Ramos (cell line): ENCODE results near the gene PPP2R2C.

Source experiments
- in situ Hi-C: fragments of 300-500 bp; cut with MboI; formaldehyde crosslinking; loops from one replicate; pipeline ENCODE4 v1.14.3; 2022; ENCODE audit warnings: low sequenced_read_pairs; ENCODE audit not compliant: unreplicated experiment

Gene PPP2R2C

GRCh38 chr4:6430927-6431326 is 41.5 kb downstream of the PPP2R2C start:
- in situ Hi-C loops, result no loop called here

- in situ Hi-C loops, result no loop called here
Observed at GRCh38 chr4:6427439-6428090, 44.8 kb downstream of the PPP2R2C start.

DNA sequence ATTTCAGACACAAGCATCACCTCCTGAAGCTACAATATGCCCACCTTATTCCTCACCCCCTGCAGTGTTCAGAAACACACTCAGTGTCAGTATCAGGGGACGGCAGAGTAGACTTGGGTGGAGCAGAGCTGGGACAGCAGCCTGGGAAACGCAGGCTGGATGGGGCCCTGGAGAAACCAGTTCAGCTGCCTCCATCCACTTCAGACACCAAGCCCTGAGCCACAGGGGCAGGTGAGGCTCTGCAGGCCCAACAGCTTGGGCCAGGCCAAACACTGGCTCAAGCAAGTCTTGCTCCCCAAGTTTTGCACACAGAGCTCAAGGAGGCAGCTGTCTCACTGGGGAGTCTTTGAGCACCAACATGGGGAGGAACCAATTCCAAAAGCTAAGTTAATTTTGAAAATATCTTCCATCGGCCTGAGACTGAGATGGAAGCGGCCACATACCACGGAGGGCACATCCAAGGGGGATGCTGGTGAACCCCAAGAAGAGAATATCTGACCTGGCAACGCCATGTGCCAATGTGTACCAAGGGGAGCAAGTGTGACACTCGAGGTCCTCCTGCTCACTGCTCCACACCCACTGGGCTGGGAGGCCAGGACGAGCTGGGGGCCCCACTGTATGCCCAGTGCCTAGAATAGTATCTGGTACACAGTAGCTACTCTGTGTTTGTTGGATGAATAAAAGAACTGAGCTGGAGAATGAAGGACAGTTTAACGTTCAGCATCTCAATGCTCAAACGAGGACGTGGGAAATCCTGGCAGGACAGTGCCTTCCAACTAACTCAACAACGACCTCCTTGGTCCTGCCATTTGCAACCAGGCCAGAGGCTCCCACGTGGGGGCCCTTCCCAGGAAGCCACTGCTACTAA is 45.6 kb downstream of the PPP2R2C start:
- in situ Hi-C loops, result no loop called here

DNA sequence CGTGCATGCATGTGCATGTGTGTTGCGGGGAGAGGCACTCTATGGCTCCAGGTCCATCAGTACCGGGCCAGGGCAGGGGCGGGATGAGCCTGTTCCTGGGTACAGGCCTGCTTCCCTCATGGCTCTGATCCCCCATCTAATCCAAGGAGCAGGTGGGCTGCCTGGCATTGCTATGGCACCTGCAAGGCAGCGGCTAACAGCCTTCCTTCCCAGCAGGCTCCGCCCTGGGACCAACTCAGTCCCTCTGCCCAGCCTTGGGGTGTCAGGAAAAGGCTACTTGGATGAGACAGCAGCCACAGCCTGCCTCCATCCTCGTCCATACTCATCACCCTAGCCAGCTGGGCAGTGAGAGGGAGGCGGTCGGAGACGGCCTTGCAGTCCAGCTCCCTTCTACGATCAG is 46.5 kb downstream of the PPP2R2C start:
- in situ Hi-C loops, result no loop called here

DNA sequence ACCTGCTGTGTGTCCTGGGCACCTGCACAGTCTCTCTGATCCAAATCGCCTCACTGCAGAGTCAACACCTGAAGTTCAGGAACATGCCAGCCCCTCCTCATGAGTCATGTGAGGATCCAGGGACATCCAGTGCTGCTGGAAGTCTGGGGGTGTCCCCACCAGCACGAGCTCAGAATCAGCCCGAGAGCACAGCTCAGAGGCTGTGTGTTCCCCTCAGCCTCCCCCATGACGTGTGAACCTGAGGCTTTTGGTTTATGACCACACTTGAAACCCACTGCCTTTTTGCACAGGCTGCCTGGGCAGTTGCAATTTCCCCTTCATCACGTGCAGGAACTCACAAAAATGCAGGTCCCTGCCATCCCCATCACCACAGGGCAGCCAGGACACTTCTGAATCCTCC is 47.1 kb downstream of the PPP2R2C start:
- in situ Hi-C loops, result no loop called here

DNA sequence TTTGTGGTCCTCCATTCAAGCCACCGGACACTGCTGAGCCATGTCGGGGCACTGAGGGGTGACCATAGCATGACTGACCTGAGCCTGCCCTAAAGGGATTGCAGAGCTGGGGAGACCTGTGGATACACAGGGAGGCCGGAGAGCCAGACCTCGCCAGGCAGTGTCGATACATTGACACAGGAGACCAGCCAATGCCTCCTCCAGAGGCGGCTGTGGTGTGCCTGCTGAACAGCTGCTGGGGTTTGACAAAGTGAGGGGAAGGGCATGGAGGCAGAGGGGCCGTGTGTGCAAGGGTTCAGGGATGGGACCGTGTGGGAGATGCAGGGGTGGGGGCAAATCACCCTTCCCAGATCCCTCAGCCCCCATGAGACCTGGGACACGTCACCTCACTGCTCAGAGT is 48.0 kb downstream of the PPP2R2C start:
- in situ Hi-C loops, result no loop called here

DNA sequence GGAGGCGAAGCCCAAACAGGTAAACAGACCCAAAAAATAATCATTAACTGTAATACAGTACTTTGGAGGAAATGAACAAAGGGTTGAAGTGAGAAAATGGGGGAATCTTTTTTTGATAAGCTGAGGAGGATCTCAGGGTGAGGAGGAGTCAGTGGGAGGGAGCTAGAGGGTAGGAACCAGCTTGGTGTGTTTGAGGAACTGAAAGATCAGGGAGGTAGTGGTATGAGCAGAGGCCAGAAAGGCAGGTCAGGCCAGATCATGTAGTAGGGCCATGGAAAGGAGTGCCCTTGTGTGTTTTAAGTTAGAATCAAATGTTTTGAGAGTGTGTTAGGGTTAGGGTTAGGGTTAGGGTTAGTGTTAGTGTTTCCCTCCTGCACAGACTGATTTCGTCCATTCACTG is 48.8 kb downstream of the PPP2R2C start:
- in situ Hi-C loops, result no loop called here

DNA sequence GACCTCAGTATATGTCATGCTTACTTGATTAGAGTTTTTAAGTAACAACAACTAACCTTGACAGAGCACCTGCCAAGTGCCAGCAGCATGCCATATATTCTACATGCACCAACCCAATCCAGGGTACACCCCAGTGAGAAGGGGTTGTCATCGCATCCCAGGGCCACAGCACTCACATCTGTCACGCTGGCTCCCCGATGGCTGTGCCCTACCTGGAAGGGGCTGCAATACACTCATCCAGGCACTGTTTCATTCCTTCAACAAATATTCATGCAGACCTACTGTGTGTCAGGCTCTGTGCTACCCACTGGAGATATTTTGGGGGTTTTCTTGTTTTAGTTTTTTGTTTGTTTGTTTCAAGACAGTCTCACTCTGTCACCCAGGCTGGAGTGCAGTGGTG is 49.5 kb downstream of the PPP2R2C start:
- in situ Hi-C loops, result no loop called here

DNA sequence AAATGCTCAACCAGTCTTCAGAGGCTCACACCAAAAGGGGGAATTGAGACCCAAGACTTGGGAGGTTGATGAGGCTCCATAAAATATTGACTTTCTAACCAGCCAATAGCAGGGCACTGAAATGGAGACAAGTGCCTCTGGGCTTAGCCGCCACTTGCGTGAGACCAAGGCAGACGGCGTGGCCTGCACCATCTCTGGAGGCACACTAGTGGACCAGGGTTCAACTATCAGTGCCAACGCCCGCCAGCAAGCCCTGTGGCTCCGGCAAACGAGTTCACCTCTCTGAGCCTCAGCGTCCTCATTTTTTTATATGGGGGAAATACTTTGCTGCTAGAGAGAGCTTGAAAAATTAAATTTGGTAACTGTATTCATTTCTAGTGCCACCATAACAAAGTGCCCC is 50.3 kb downstream of the PPP2R2C start:
- in situ Hi-C loops, result no loop called here

GRCh38 chr4:6421397-6421796 is 51.0 kb downstream of the PPP2R2C start:
- in situ Hi-C loops, result no loop called here

DNA sequence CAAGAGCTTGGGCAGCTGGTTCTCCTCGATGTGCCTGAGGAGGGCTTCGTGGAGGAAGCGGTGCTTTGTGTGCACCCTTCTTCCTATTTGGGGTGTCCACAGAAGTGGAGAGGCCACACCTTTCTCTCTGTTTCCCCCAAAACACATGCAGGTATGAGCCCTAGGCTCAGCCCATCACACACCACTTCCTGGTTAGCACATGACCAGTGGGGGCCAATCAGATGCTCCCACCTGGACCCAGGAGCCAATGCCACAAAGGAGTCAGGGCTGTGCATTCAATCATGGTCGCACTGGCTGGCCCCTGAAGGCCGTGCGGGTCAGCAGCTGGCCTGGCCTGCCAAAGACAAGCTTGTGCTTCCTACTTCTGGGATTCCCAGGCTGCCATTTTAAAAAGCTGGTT is 51.4 kb downstream of the PPP2R2C start:
- in situ Hi-C loops, result no loop called here

DNA sequence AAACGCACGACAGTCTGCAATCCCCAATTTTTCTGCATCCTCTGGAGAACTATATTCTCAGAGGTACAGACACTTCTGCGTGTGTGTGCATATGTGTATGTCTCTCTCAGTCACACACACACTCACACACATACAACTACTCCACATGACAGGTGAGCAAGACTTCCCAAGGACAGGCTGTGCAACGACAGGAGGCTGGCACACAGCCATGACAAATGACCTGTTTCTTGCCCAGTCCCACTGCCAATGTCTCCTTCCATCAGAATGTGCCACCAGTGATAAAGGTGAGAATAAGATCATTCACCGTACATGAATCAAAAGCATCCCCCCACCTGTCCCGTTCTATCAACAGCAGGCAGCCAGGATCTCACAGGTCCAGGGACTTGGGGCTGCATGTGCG is 52.4 kb downstream of the PPP2R2C start:
- in situ Hi-C loops, result no loop called here

- in situ Hi-C loops, result no loop called here
Observed at GRCh38 chr4:6419452-6420028, 52.9 kb downstream of the PPP2R2C start.

DNA sequence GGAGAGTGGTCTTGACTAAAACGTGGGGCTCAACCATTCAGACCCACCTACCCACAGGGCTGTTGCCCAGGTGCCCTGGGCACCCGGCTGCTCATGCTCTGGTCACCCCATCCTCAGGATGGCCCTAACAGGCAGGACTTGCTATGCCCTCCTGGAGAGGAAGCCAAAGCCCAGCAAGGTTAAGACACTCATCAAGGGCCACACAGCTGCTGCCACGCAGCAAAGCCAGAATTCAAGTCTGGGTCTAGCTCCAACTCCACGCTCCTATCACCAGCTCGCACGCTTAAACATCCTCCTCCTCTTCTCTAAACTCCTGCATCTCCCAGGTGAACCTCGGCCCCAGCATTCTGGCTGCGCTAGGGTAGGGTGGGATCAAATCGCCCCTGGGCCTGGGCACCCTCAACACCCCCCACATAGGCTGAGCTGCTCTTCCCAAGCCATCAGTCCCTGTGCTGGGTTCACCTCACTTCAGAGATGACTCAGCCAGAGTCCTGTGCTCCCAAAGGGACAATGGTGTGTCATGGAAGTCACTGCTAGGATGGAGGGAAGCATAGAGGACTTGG is 54.1 kb downstream of the PPP2R2C start:
- in situ Hi-C loops, result no loop called here

DNA sequence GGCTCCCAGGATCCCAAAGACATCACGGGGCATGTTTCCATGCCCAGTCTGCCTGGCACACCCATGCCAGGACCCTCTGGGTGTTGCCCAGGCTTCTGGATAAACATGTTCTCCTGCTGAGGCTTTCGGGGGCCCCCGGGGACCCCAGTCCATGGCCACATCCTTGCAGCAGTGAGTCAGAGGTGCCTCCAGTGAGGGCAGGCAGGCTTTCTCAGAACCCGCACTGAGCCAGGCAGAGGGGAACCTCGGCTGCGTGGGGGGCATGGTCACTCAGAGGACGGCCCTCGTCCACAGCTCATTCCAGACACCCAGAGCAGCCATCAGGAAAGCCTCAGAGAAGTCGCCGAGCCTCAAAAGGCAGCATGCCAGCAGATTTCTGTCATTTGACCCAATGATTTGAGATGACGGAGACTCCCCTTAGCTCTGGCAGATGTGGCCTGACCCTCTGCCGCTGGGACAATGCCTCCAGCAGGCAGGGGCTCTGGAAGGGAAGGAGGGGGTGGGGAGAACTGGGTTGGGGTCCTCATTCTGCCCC is 54.8 kb downstream of the PPP2R2C start:
- in situ Hi-C loops, result no loop called here

DNA sequence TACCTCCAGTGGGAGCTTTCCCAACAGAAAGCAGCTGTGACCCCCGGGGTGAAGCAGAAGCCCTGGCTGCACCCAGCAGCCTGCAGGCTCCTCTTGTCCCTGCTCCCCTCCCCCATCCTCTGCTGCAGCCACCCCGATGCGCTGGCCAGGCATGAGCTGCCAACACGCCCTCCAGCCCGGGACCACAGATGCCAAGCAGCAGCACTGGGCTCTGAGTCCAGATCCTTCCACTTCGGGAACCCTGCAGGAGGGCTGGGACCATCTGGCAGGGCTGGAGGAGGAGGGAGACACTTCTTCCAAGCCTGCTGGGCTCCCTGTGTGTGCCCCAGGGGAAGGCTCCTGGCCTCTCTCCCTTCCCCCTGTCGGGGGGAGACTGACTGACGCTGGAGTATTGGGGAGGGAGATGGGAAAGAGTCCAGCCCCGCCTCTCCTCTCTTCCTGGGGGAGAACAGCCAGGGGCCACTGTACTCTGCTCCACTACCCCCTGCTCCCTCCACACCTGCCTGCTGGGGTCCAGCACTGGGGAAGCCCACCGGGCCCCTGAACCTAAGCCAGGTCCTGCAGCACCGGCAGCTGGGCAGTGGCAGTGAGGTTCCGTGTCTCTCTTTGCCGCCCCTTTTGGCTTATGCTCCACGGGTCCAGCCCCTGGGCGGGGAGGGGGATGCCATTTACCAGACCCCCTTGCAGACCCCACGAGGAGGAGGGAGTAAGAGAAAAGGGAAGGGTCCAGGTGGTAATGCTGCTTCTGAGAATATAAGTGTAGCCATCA is 55.7 kb downstream of the PPP2R2C start:
- in situ Hi-C loops, result no loop called here

DNA sequence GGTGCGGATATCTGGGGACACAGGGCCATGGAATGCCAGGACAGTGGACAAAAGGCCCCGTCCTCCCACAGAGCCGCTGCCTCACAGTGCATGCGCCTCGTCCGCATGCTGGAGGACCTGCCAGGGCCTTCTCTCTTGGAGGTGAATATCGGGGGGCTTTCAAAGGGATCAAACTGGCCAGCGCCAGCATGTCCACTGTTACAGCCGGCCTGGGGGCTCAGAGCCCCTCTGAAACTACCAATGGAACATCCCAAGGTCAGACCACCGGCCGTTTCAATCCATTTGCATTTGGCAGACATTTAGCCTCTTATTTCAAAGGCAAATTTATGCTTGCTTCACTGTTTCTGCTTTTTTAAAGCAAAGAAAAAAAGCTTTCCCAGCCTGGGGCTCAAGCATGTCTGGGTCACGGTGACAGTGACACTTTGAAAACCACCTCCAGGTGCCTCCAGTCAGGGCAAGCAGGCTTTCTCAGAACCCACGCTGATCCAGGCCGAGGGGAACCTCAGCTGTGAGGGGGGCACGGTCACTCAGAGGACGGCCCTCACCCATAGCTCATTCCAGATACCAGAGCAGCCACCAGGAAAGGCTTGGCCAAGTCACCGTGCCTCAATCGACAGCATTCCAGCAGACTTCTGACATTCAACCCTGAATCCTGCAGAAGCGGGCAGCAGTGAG is 57.2 kb downstream of the PPP2R2C start:
- in situ Hi-C loops, result no loop called here

GRCh38 chr4:6414578-6414977 is 57.8 kb downstream of the PPP2R2C start:
- in situ Hi-C loops, result no loop called here

- in situ Hi-C loops, result no loop called here
Observed at GRCh38 chr4:6410664-6411063, 61.8 kb downstream of the PPP2R2C start.

- in situ Hi-C loops, result no loop called here
Observed at GRCh38 chr4:6410068-6410467, 62.3 kb downstream of the PPP2R2C start.
